ENCODE data around the gene EXOC7.

GRCh38 chr17:76146053-76146851 is 42.7 kb upstream of the EXOC7 start:
- no peak for TF ChIP-seq CTCF (IDR thresholded peaks at IDR 0.05; ENCODE audit: borderline replicate concordance, extremely low read depth, low read length, poor library complexity, severe bottlenecking)
- no peak for TF ChIP-seq EZH2 (IDR thresholded peaks at IDR 0.05; ENCODE audit: borderline replicate concordance, low read depth, low read length, severe bottlenecking)
